ENCODE results near the gene ATP23.

Gene ATP23

GRCh38 chr12:57983146-57983857, 41.9 kb downstream of the ATP23 start:
- DNase-seq (ENCODE audit: low read depth in 3 of 3), result peak in 1 of 3 donors; percentile 11

- DNase-seq (ENCODE audit: low read depth in 3 of 3), result no peak
Measured at GRCh38 chr12:57983858-57984505, 42.6 kb downstream of the ATP23 start.

- no peak for DNase-seq (ENCODE audit: low read depth in 3 of 3)
Measured at GRCh38 chr12:57984629-57985151, 43.3 kb downstream of the ATP23 start.

- DNase-seq (ENCODE audit: low read depth in 3 of 3), result no peak
Measured at GRCh38 chr12:57985685-57986084, 44.3 kb downstream of the ATP23 start.

GRCh38 chr12:57989838-57990237, 48.5 kb downstream of the ATP23 start:
- no peak for DNase-seq (ENCODE audit: low read depth in 3 of 3)

- DNase-seq (ENCODE audit: low read depth in 3 of 3), result no peak
Measured at GRCh38 chr12:57990241-57990883, 49.0 kb downstream of the ATP23 start.

GRCh38 chr12:57992001-57992400, 50.6 kb downstream of the ATP23 start:
- DNase-seq (ENCODE audit: low read depth in 3 of 3), result no peak

GRCh38 chr12:57993030-57993429, 51.7 kb downstream of the ATP23 start:
- DNase-seq (ENCODE audit: low read depth in 3 of 3), result no peak

GRCh38 chr12:57993834-57994233, 52.5 kb downstream of the ATP23 start:
- DNase-seq (ENCODE audit: low read depth in 3 of 3), result no peak

- no peak for DNase-seq (ENCODE audit: low read depth in 3 of 3)
Measured at GRCh38 chr12:57996520-57996919, 55.2 kb downstream of the ATP23 start.

GRCh38 chr12:57998251-57998650, 56.9 kb downstream of the ATP23 start:
- DNase-seq (ENCODE audit: low read depth in 3 of 3), result no peak

GRCh38 chr12:58000499-58000898, 59.1 kb downstream of the ATP23 start:
- DNase-seq (ENCODE audit: low read depth in 3 of 3), result no peak

- no peak for DNase-seq (ENCODE audit: low read depth in 3 of 3)
Measured at GRCh38 chr12:58007875-58008274, 66.5 kb downstream of the ATP23 start.

- no peak for DNase-seq (ENCODE audit: low read depth in 3 of 3)
Measured at GRCh38 chr12:58008634-58009033, 67.3 kb downstream of the ATP23 start.

Data from stimulated activated CD4-positive, alpha-beta T cell treated with anti-CD3 and anti-CD28 coated beads, TNF-alpha, amount 100 ng/mL, for 48 hours (primary cell).